Esophagus muscularis mucosa (tissue), 4 donors: Measurements from ENCODE around the gene ERCC5.

Experiments used
- CTCF ChIP-seq, 3 experiments: fragments of 200-600 bp in 2 of 3; fragments of 450-650 bp in 1 of 3; sonication (generic) in 2 of 3; IDR thresholded peaks; one replicate each; pipeline ENCODE4 v1.5.1; 2017 to 2019; ENCODE audit warnings: antibody characterized with exemption in 3 of 3, mild to moderate bottlenecking in 2 of 3, moderate library complexity in 1 of 3
- EP300 ChIP-seq: sonication (generic); formaldehyde crosslinking; IDR thresholded peaks from one replicate; pipeline ENCODE4 v1.6.1; 2017; ENCODE audit warnings: antibody characterized with exemption
- POLR2A ChIP-seq: fragments of 450-650 bp; IDR thresholded peaks from one replicate; pipeline ENCODE4 v1.6.1; 2017; ENCODE audit warnings: antibody characterized with exemption, moderate library complexity, mild to moderate bottlenecking, low read depth
- POLR2AphosphoS5 ChIP-seq, 2 donors: sonication (generic); formaldehyde crosslinking; IDR thresholded peaks; one replicate each; pipeline ENCODE4 v1.6.1; 2017; ENCODE audit warnings: antibody characterized with exemption in 2 of 2

DNA sequence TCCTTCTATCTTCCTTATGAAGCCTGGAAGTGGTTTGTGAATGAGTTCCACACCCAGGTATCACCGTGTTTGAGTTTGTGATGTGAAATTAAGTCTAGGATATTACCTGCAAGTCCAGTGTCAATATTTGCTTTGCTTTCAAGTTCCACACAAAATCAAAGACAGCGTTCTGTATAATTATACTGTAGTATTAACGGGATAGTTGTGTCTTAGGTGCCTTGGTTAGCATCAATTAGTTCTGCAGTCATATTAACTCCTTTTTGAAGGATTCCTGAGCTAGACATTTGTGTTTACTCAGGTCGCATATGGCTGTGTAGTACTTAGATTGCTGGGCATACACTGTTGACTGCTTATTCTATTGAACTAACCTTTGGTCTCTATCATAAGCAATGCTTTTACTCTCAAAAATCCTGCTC, 54.4 kb downstream of the ERCC5 start:
- no peak for TF ChIP-seq EP300
- no peak for TF ChIP-seq POLR2A
- no peak for TF ChIP-seq CTCF (IDR thresholded peaks at IDR 0.05)
- TF ChIP-seq POLR2AphosphoS5 (IDR thresholded peaks at IDR 0.05), result no peak
